GM20000 (cell line): ENCODE data around the gene FMN2.

ENCODE experiments used
- DNase-seq: peaks from one replicate; pipeline ENCODE4 v3.0.0; 2012; ENCODE audit warnings: low spot score
- CTCF ChIP-seq: IDR thresholded peaks from 2 replicates; pipeline ENCODE4 v1.5.1; 2012; ENCODE audit warnings: mild to moderate bottlenecking, control low read depth; ENCODE audit errors: extremely low read depth, missing control alignments

Gene FMN2

GRCh38 chr1:240086726-240087125 lies 5.0 kb upstream of the FMN2 start:
- no peak for TF ChIP-seq CTCF
- no peak for DNase-seq

GRCh38 chr1:240090014-240090413 lies 1.7 kb upstream of the FMN2 start:
- TF ChIP-seq CTCF, result no peak
- DNase-seq, result no peak

- TF ChIP-seq CTCF, result no peak
- no peak for DNase-seq
Observed at GRCh38 chr1:240090957-240091600, 604 bp upstream of the FMN2 start.

- no peak for TF ChIP-seq CTCF
- peak; percentile 32 for DNase-seq
Observed at GRCh38 chr1:240092301-240093119, 827 bp downstream of the FMN2 start.

DNA sequence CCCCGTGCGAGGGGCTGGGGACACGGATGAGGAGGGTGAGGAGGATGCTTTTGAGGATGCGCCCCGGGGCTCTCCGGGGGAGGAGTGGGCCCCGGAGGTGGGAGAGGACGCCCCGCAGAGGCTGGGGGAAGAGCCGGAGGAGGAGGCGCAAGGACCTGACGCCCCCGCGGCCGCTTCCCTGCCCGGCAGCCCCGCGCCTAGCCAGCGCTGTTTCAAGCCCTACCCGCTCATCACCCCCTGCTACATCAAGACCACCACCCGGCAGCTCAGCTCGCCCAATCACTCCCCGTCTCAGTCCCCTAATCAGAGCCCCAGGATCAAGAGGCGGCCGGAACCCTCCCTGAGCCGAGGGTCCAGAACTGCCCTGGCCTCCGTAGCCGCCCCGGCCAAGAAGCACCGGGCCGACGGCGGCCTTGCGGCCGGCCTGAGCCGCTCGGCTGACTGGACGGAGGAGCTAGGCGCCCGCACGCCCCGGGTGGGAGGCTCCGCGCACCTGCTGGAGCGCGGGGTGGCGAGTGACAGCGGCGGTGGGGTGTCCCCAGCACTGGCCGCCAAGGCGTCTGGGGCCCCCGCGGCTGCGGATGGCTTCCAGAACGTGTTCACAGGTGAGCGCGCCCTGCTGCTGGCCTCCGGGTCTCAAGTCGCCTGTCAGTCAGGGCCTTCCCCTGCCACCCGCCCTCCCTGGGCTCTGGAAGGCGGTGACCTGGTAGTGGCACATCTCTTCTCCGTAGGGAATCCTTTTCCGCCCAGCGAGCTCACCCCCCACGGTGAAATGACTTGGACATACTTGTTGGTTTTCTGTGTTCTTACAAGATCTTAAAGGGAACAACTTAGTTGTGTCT lies 1.7 kb downstream of the FMN2 start:
- no peak for TF ChIP-seq CTCF
- peak; percentile 20 for DNase-seq

GRCh38 chr1:240094041-240094722 lies 2.5 kb downstream of the FMN2 start:
- TF ChIP-seq CTCF, result no peak
- DNase-seq, result no peak
